ENCODE measurements around the gene OBP2B. TPM values are rescaled to one million over a fixed set of nuclear protein-coding genes. Genes with fewer than 3 reads are reported as not detected.

OBP2B gene
- total RNA-seq, 1 experiment from 2014 or later = not detected

DNA sequence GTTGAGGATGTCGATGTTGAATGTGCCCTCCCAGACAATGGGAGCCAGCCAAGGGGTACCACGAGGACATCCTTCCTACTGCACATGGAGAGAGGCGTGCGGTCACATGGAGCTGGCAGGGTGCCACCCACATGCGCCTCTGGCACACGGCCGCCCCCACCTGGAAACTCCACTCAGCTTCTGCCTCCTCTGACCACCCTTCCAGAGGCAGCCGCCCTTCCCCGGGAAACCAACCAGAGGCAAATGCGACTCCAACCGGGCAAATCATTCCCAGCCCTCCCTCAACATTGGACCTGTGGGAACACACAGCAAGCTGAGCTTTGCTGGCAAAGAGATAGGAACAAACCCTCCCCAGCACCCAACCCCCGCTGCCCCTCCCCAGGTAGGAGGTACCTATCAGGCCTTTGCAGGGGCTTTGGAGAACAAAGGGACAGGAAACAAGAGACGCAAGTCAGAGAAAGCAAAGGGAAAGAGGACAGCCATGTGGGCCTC lies 48.5 kb upstream of the OBP2B start:
- POLR2A ChIA-PET = no interaction called here
- Histone ChIP-seq H3K4me1 (ENCODE audit: control insufficient read depth, insufficient read depth, low read length) (no peaks in the 10 kb centered on the region), H3K36me3 (ENCODE audit: control insufficient read depth, insufficient read depth, low read length) (no peaks in the 10 kb centered on the region), H3K4me3 (ENCODE audit: low read depth in 2 of 2, low read length in 2 of 2) (no peak overlapping the region), H3K9me3 (ENCODE audit: control insufficient read depth, insufficient read depth, low read depth, low read length) (no peaks in the 10 kb centered on the region), H3K27me3 (ENCODE audit: control insufficient read depth, insufficient read depth, low read length) (no peaks in the 10 kb centered on the region), H3K27ac (ENCODE audit: low read length) (no peak overlapping the region)
- TF ChIP-seq, protein P1, sequence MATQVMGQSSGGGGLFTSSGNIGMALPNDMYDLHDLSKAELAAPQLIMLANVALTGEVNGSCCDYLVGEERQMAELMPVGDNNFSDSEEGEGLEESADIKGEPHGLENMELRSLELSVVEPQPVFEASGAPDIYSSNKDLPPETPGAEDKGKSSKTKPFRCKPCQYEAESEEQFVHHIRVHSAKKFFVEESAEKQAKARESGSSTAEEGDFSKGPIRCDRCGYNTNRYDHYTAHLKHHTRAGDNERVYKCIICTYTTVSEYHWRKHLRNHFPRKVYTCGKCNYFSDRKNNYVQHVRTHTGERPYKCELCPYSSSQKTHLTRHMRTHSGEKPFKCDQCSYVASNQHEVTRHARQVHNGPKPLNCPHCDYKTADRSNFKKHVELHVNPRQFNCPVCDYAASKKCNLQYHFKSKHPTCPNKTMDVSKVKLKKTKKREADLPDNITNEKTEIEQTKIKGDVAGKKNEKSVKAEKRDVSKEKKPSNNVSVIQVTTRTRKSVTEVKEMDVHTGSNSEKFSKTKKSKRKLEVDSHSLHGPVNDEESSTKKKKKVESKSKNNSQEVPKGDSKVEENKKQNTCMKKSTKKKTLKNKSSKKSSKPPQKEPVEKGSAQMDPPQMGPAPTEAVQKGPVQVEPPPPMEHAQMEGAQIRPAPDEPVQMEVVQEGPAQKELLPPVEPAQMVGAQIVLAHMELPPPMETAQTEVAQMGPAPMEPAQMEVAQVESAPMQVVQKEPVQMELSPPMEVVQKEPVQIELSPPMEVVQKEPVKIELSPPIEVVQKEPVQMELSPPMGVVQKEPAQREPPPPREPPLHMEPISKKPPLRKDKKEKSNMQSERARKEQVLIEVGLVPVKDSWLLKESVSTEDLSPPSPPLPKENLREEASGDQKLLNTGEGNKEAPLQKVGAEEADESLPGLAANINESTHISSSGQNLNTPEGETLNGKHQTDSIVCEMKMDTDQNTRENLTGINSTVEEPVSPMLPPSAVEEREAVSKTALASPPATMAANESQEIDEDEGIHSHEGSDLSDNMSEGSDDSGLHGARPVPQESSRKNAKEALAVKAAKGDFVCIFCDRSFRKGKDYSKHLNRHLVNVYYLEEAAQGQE (IDR thresholded peaks at IDR 0.05; ENCODE audit: insufficient read depth in 1 of 2, low read depth in 2 of 2, low read length in 1 of 2) = no peak
- TF ChIP-seq SIN3A (IDR thresholded peaks at IDR 0.05; ENCODE audit: borderline replicate concordance, insufficient read depth, low read depth, low read length) = no peak
- no peak for TF ChIP-seq POLR2AphosphoS5 (IDR thresholded peaks at IDR 0.05; ENCODE audit: low read depth, low read length)
- TF ChIP-seq, protein P2, sequence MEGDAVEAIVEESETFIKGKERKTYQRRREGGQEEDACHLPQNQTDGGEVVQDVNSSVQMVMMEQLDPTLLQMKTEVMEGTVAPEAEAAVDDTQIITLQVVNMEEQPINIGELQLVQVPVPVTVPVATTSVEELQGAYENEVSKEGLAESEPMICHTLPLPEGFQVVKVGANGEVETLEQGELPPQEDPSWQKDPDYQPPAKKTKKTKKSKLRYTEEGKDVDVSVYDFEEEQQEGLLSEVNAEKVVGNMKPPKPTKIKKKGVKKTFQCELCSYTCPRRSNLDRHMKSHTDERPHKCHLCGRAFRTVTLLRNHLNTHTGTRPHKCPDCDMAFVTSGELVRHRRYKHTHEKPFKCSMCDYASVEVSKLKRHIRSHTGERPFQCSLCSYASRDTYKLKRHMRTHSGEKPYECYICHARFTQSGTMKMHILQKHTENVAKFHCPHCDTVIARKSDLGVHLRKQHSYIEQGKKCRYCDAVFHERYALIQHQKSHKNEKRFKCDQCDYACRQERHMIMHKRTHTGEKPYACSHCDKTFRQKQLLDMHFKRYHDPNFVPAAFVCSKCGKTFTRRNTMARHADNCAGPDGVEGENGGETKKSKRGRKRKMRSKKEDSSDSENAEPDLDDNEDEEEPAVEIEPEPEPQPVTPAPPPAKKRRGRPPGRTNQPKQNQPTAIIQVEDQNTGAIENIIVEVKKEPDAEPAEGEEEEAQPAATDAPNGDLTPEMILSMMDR (IDR thresholded peaks at IDR 0.05) = no peak
- TF ChIP-seq TCF7L2 (IDR thresholded peaks at IDR 0.05; ENCODE audit: low read depth, low read length) = no peak
- in situ Hi-C loops (cut with HindIII; ENCODE audit: low pct_unique_long_range_greater_than_20kb, low sequenced_read_pairs) (no loop called here), intact Hi-C loops (cut with micrococcal nuclease; ENCODE audit: unreplicated experiment) (no loop called here)
- ATAC-seq = no peak
- BruUV-seq (replicated peaks) = no TSS peak
- CTCF ChIA-PET = interaction anchor here (0.7 kb wide), 1 partner anchor 19 kb away, joined by 3 read pairs; no protein-coding TSS in a partner anchor
- no peak for DNase-seq (ENCODE audit: low read depth, low spot score)

DNA sequence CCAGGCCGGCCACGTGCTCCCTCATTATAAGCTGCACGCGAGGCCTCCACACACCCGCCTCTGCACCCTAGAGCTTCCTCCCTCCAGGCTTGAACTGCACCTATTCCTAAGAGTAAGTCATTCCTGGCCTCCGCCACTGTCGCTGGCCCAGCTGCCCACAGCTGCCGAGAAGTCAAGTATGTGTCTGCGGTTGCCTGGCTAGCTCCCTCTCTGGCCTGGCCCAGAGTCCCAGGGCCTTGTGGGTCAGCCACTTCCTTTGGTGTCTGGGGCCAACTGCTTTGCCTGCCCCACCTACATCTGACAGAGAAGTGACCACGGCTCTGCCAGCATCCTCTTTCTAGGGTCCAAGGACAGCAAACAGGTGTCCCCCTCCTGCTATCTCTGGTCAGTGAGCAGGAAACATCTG lies 47.6 kb upstream of the OBP2B start:
- DNase-seq (ENCODE audit: low read depth, low spot score) = no peak
- TF ChIP-seq, protein P2 (IDR thresholded peaks at IDR 0.05) = no peak
- TF ChIP-seq SIN3A (IDR thresholded peaks at IDR 0.05; ENCODE audit: borderline replicate concordance, insufficient read depth, low read depth, low read length) = no peak
- TF ChIP-seq POLR2AphosphoS5 (IDR thresholded peaks at IDR 0.05; ENCODE audit: low read depth, low read length) = no peak
- TF ChIP-seq TCF7L2 (IDR thresholded peaks at IDR 0.05; ENCODE audit: low read depth, low read length) = no peak
- TF ChIP-seq, protein P1 (IDR thresholded peaks at IDR 0.05; ENCODE audit: insufficient read depth in 1 of 2, low read depth in 2 of 2, low read length in 1 of 2) = no peak
- no peak overlapping the region for H3K4me3 ChIP-seq (ENCODE audit: low read depth in 2 of 2, low read length in 2 of 2)
- H3K27ac ChIP-seq (ENCODE audit: low read length) = no peak overlapping the region
- POLR2A ChIA-PET = no interaction called here
- in situ Hi-C loops (cut with HindIII; ENCODE audit: low pct_unique_long_range_greater_than_20kb, low sequenced_read_pairs) = no loop called here
- H3K9me3 ChIP-seq (ENCODE audit: control insufficient read depth, insufficient read depth, low read depth, low read length) = no peaks in the 10 kb centered on the region
- no TSS peak for BruUV-seq (replicated peaks)
- intact Hi-C loops (cut with micrococcal nuclease; ENCODE audit: unreplicated experiment) = no loop called here
- no peaks in the 10 kb centered on the region for H3K36me3 ChIP-seq (ENCODE audit: control insufficient read depth, insufficient read depth, low read length)
- no peaks in the 10 kb centered on the region; the same call in 1 of the 2 replicates for H3K4me1 ChIP-seq (ENCODE audit: control insufficient read depth, insufficient read depth, low read length)
- H3K27me3 ChIP-seq (ENCODE audit: control insufficient read depth, insufficient read depth, low read length) = no peaks in the 10 kb centered on the region
- ATAC-seq = no peak
- CTCF ChIA-PET = interaction anchor here (0.5 kb wide), 1 partner anchor 19 kb away, joined by 3 read pairs; no protein-coding TSS in a partner anchor

Measured in Panc1 (cell line).